PC-9 (cell line): Measurements from ENCODE around the gene EGFLAM.

Experiments
- EZH2 ChIP-seq: fragments of 200-600 bp; sonication (generic); IDR thresholded peaks from 2 replicates; pipeline ENCODE4 v1.8.0; 2017; ENCODE audit warnings: antibody characterized with exemption, low read depth
- TF ChIP-seq, protein P1 (sequence below): fragments of 200-600 bp; sonication (generic); conservative IDR thresholded peaks from 2 replicates; pipeline ENCODE4 v1.6.1; 2017; ENCODE audit warnings: mixed run types, antibody characterized with exemption, mild to moderate bottlenecking, moderate library complexity

DNA sequence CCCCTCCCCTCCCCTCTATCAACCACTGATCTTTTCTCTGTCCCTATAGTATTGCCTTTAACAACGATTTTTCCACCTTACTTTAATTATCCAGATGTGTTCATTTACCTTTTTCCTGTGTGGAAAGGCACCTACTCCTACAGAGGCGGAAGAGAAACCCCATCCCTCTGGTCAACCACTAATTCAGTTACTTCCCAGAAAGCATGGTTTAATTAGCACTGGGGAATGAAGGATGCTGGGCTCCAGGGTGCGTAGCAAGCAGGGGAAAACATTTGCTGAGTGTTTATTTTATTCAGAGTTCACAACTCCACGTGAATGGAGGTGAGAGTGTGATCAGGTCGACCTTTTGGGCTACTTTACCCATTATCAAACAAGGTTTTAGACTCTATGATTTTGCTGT is 16.7 kb upstream of the EGFLAM start:
- TF ChIP-seq, protein P1, sequence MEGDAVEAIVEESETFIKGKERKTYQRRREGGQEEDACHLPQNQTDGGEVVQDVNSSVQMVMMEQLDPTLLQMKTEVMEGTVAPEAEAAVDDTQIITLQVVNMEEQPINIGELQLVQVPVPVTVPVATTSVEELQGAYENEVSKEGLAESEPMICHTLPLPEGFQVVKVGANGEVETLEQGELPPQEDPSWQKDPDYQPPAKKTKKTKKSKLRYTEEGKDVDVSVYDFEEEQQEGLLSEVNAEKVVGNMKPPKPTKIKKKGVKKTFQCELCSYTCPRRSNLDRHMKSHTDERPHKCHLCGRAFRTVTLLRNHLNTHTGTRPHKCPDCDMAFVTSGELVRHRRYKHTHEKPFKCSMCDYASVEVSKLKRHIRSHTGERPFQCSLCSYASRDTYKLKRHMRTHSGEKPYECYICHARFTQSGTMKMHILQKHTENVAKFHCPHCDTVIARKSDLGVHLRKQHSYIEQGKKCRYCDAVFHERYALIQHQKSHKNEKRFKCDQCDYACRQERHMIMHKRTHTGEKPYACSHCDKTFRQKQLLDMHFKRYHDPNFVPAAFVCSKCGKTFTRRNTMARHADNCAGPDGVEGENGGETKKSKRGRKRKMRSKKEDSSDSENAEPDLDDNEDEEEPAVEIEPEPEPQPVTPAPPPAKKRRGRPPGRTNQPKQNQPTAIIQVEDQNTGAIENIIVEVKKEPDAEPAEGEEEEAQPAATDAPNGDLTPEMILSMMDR = no peak
- no peak for TF ChIP-seq EZH2
